ENCODE measurements around the gene FZD10.

GRCh38 chr12:130185455-130186391, 23.5 kb downstream of the FZD10 start:
- no peak for TF ChIP-seq RAD21 (IDR thresholded peaks at IDR 0.05; ENCODE audit: low read length)
- TF ChIP-seq SMC3 (IDR thresholded peaks at IDR 0.05; ENCODE audit: low read depth, low read length) = no peak
- no peak for TF ChIP-seq CTCF (conservative IDR thresholded peaks at IDR 0.05; ENCODE audit: low read depth, low read length)
- TF ChIP-seq FOS (IDR thresholded peaks at IDR 0.05; ENCODE audit: low read depth, low read length) = no peak
- TF ChIP-seq POLR2A (IDR thresholded peaks at IDR 0.05; ENCODE audit: low read depth, low read length) = no peak
- no peak for TF ChIP-seq RCOR1 (IDR thresholded peaks at IDR 0.05; ENCODE audit: insufficient replicate concordance, low read length)
- TF ChIP-seq MAZ (IDR thresholded peaks at IDR 0.05; ENCODE audit: borderline replicate concordance, low read depth, low read length) = no peak
- no peak for TF ChIP-seq MXI1 (IDR thresholded peaks at IDR 0.05; ENCODE audit: borderline replicate concordance, low read depth, low read length)
- no peak for TF ChIP-seq USF2 (IDR thresholded peaks at IDR 0.05; ENCODE audit: low read depth, low read length)

Data from IMR-90 (cell line).